Liver (tissue), 9 donors: ENCODE results near the gene ZNF771. TPM values are rescaled to one million over a fixed set of nuclear protein-coding genes. Genes with fewer than 3 reads are reported as not detected.

Experiments used
- DNase-seq: peaks from one replicate; pipeline ENCODE4 v3.0.0-alpha.2; 2017; ENCODE audit warnings: low spot score
- H3K27ac ChIP-seq, 2 donors: one replicate each; pipeline ENCODE4 v1.7.0; 2013; ENCODE audit warnings: inconsistent platforms in 2 of 2, low read length in 2 of 2, control low read depth in 1 of 2, low read depth in 1 of 2, mild to moderate bottlenecking in 1 of 2
- H3K27me3 ChIP-seq, 4 donors: one replicate each; pipeline versions ENCODE4 v1.6.1 to v1.7.0; 2013; ENCODE audit warnings: low read length in 3 of 4, inconsistent platforms in 1 of 4, mild to moderate bottlenecking in 1 of 4, moderate library complexity in 1 of 4; ENCODE audit not compliant: control insufficient read depth in 4 of 4, insufficient read depth in 4 of 4
- H3K36me3 ChIP-seq, 4 donors: one replicate each; pipeline versions ENCODE4 v1.6.1 to v1.7.0; 2013; ENCODE audit warnings: low read length in 3 of 4, mild to moderate bottlenecking in 3 of 4, low read depth in 1 of 4, moderate library complexity in 1 of 4; ENCODE audit not compliant: control insufficient read depth in 4 of 4, insufficient read depth in 3 of 4
- H3K4me1 ChIP-seq, 4 donors: one replicate each; pipeline versions ENCODE4 v1.6.1 to v1.7.0; 2013; ENCODE audit warnings: low read length in 3 of 4, mild to moderate bottlenecking in 3 of 4, moderate library complexity in 1 of 4; ENCODE audit not compliant: control insufficient read depth in 4 of 4, insufficient read depth in 4 of 4
- H3K4me3 ChIP-seq, 3 donors: one replicate each; pipeline versions ENCODE4 v1.6.1 to v1.7.0; 2013; ENCODE audit warnings: low read length in 3 of 3, control low read depth in 1 of 3, low read depth in 1 of 3, mild to moderate bottlenecking in 1 of 3
- H3K9ac ChIP-seq, 2 donors: one replicate each; pipeline ENCODE4 v1.7.0; 2013; ENCODE audit warnings: low read length in 2 of 2, mild to moderate bottlenecking in 2 of 2, moderate library complexity in 2 of 2, control low read depth in 1 of 2, low read depth in 1 of 2
- H3K9me3 ChIP-seq, 4 donors: one replicate each; pipeline versions ENCODE4 v1.6.1 to v1.7.0; 2013; ENCODE audit warnings: low read length in 3 of 4; ENCODE audit not compliant: control insufficient read depth in 4 of 4
- CTCF ChIP-seq: fragments of 150-350 bp; IDR thresholded peaks from 2 replicates; pipeline ENCODE4 v1.5.1; 2017; ENCODE audit warnings: improper control_type of control experiment, low read depth, low read length; ENCODE audit not compliant: missing input control
- GABPA ChIP-seq, 2 donors: IDR thresholded peaks in 1 of 2; conservative IDR thresholded peaks in 1 of 2; 2 replicates each; pipeline ENCODE4 v1.6.1; 2016; ENCODE audit warnings: antibody characterized with exemption in 2 of 2, mild to moderate bottlenecking in 1 of 2, moderate library complexity in 1 of 2
- JUND ChIP-seq, 2 donors: IDR thresholded peaks; 2 replicates each; pipeline ENCODE4 v1.6.1; 2016; ENCODE audit warnings: antibody characterized with exemption in 2 of 2
- MAX ChIP-seq: IDR thresholded peaks from 2 replicates; pipeline ENCODE4 v1.6.1; 2016; ENCODE audit warnings: antibody characterized with exemption
- RAD21 ChIP-seq, 2 donors: IDR thresholded peaks; 2 replicates each; pipeline ENCODE4 v1.6.1; 2016; ENCODE audit warnings: antibody characterized with exemption in 2 of 2, mild to moderate bottlenecking in 2 of 2
- REST ChIP-seq: IDR thresholded peaks from 2 replicates; pipeline ENCODE4 v1.6.1; 2016; ENCODE audit warnings: antibody characterized with exemption, mild to moderate bottlenecking
- RXRA ChIP-seq, 2 donors: IDR thresholded peaks; 2 replicates each; pipeline ENCODE4 v1.6.1; 2017 to 2018; ENCODE audit warnings: antibody characterized with exemption in 2 of 2, mild to moderate bottlenecking in 1 of 2
- SP1 ChIP-seq: IDR thresholded peaks from 2 replicates; pipeline ENCODE4 v1.6.1; 2018; ENCODE audit warnings: antibody characterized with exemption, mild to moderate bottlenecking
- TAF1 ChIP-seq: conservative IDR thresholded peaks from 2 replicates; pipeline ENCODE4 v1.6.1; 2016; ENCODE audit warnings: antibody characterized with exemption, mild to moderate bottlenecking
- ZBTB33 ChIP-seq: IDR thresholded peaks from 2 replicates; pipeline ENCODE4 v1.6.1; 2016; ENCODE audit warnings: antibody characterized with exemption
- WGBS: extraction: QIAGEN DNeasy Blood & Tissue Kit; methylation state at CpG from one replicate; pipeline ENCODE4 v1.1.7; 2013; 5-methylcytosine and 5-hydroxymethylcytosine counted together
- polyA plus RNA-seq, 2 donors: library from polyadenylated mRNA; stranded (reverse) in 1 of 2; unstranded in 1 of 2; fragments of 200-250 nt in 1 of 2; fragments of >200 nt in 1 of 2; fragmentation: Nextera tagmentation in 1 of 2; extraction: Ambion mirVana in 1 of 2; gene quantifications; one replicate each; pipeline versions ENCODE4 v1.2.1 to v1.2.3, GENCODE V29; 2013 to 2015
- total RNA-seq, 2 donors: library from RNA; depleted of rRNA; stranded (reverse); fragments of >200 nt; gene quantifications; one replicate each; pipeline ENCODE4 v1.2.3, GENCODE V29; 2014
- donor health status: healthy.
- donor health status: healthy.
- donor health status: healthy.
- donor health status: healthy.
- donor health status: healthy.

The ZNF771 gene
- total and polyA plus RNA-seq, 4 donors = 2.6 to 8.0 (median 5.2) TPM

- no peak overlapping the region for H3K4me3 ChIP-seq
- no peak overlapping the region for H3K27ac ChIP-seq
- H3K4me1 ChIP-seq = peaks cover 8 to 37% (median 24%) of the 10 kb centered on the region in 4 donors
- TF ChIP-seq CTCF = no peak
- no peaks in the 10 kb centered on the region for H3K27me3 ChIP-seq
- H3K9me3 ChIP-seq = no peaks in the 10 kb centered on the region
- no peak for DNase-seq
- H3K36me3 ChIP-seq = peaks cover 0 to 3% (median 1%) of the 10 kb centered on the region in 4 donors
- WGBS = 86% methylated on average over 23 of the region's 23 CpGs
- no peak overlapping the region for H3K9ac ChIP-seq
Observed at GRCh38 chr16:30398661-30399434, 8.6 kb upstream of the ZNF771 start.

- H3K9me3 ChIP-seq = no peaks in the 10 kb centered on the region
- peak overlapping the region; percentile 61 to 85 (median 76) for H3K4me3 ChIP-seq
- no peak for TF ChIP-seq MAX
- no peak for TF ChIP-seq CTCF
- TF ChIP-seq SP1 = no peak
- no peak for TF ChIP-seq TAF1
- TF ChIP-seq REST = no peak
- no peak for TF ChIP-seq GABPA (IDR thresholded peaks at IDR 0.05 in 1 of 2, conservative IDR thresholded peaks at IDR 0.05 in 1 of 2)
- TF ChIP-seq RXRA (IDR thresholded peaks at IDR 0.05) = no peak
- TF ChIP-seq RAD21 (IDR thresholded peaks at IDR 0.05) = no peak
- no peak for TF ChIP-seq JUND (IDR thresholded peaks at IDR 0.05)
- TF ChIP-seq ZBTB33 = no peak
- H3K27ac ChIP-seq = peak overlapping the region; percentile 63 to 87
- peak overlapping the region in 1 of 2 donors; percentile 39 for H3K9ac ChIP-seq
- H3K4me1 ChIP-seq = peaks cover 6 to 34% (median 23%) of the 10 kb centered on the region in 4 donors
- no peaks in the 10 kb centered on the region for H3K27me3 ChIP-seq
- WGBS = 22% methylated on average over 12 of the region's 12 CpGs
- no peak for DNase-seq
- H3K36me3 ChIP-seq = peaks cover 0 to 3% (median 1%) of the 10 kb centered on the region in 4 donors
Observed at GRCh38 chr16:30399435-30400186, 7.8 kb upstream of the ZNF771 start.
